Measurements from ENCODE around the gene CDKN1A. TPM values are rescaled to one million over a fixed set of nuclear protein-coding genes. Genes with fewer than 3 reads are reported as not detected.
A peak's percentile ranks its signal among the peaks of the same experiment; 100 is the strongest.

Gene CDKN1A
- polyA plus RNA-seq, 3 donors = 117 to 1,223 (median 144) TPM

DNA sequence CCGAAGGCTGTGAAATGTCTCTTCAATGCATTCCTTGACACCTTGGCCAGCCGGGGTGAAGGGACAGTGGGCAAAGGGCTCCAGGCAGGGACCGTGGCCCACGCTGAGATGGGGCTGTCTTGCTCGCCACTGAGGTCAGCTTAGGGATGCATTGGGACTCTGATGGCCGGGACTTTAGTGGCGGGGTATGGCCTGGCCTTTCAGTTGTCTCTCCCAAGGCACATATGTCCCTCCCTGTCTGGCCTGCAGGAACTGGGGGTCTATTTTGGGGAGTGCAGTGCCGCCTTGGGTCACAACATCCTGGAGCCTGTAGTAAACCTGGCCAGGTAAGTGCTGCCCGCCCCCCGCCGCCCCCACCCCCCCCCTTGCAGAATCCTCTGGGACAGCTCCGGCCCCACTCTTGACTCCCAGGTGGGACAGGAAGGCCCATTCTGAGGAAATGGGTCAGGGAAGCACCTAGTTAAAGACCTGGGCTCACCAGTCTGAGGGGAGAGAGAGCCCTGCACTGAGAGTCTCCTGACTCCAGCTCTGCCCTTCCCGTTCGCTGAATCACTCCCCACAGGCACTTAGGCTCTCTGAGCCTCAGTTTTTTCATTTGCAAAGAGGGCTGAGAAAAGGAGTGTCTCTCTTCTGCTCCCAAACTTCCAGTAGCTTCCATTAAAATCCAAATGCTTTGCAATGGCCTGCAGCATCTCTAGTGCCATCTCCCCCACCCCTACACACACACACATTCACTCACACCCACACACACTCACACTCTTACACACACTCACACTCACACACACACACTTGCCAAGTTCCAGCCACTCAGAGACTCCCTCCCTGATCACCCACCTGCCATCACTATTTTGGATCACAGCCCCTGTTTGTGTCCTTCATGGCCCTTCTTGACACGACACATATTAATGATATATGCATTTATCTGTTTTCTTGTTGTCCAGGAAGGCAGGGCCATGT, 52.2 kb downstream of the CDKN1A start:
- intact Hi-C loops (cut with micrococcal nuclease) = no loop called here
- Histone ChIP-seq H3K9ac (ENCODE audit: insufficient read depth, low read length, poor library complexity, severe bottlenecking) (no peak overlapping the region), H4K20me1 (ENCODE audit: insufficient read depth, low read length) (no peaks in the 10 kb centered on the region), H3K4me3 (replicated peaks in 1 of 3; ENCODE audit: low read depth in 2 of 3, low read length in 3 of 3) (no peak overlapping the region), H3K79me2 (ENCODE audit: insufficient read depth, low read length) (peaks cover 10% of the 10 kb centered on the region), H3K27ac (ENCODE audit: low read depth in 1 of 2, low read length in 2 of 2) (no peak overlapping the region), H2AFZ (ENCODE audit: insufficient read depth, low read depth, low read length, poor library complexity, severe bottlenecking) (no peak overlapping the region), H3K27me3 (ENCODE audit: control insufficient read depth in 2 of 2, insufficient read depth in 2 of 2, low read length in 2 of 2) (no peaks in the 10 kb centered on the region), H3K4me1 (ENCODE audit: control insufficient read depth in 1 of 2, insufficient read depth in 2 of 2, low read length in 2 of 2) (peaks cover 40 to 46% of the 10 kb centered on the region in 2 donors), H3K4me2 (replicated peaks; ENCODE audit: extremely low read depth, low read length, poor library complexity, severe bottlenecking) (no peak overlapping the region), H3K36me3 (replicated peaks in 1 of 2; ENCODE audit: control insufficient read depth in 1 of 2, insufficient read depth in 2 of 2, low read length in 2 of 2) (peaks cover 33 to 50% of the 10 kb centered on the region in 2 donors), H3K9me3 (replicated peaks in 1 of 2; ENCODE audit: control insufficient read depth in 1 of 2, insufficient read depth in 1 of 2, low read length in 2 of 2) (peaks cover 0 to 4% of the 10 kb centered on the region in 2 donors)
- Mint-ChIP-seq H3K27me3 (ENCODE audit: low read depth in 3 of 3) (peaks cover 0 to 6% (median 3%) of the 10 kb centered on the region in 3 donors), H3K4me3 (no peak overlapping the region), H3K4me1 (peaks cover 59% of the 10 kb centered on the region), H3K27ac (peak overlapping the region in 3 of 7 donors; percentile 12 to 47 (median 42)), H3K9me3 (peaks cover 2 to 4% (median 3%) of the 10 kb centered on the region in 7 donors), H3K36me3 (peaks cover 38 to 79% of the 10 kb centered on the region in 2 donors)
- TF ChIP-seq, protein P1, sequence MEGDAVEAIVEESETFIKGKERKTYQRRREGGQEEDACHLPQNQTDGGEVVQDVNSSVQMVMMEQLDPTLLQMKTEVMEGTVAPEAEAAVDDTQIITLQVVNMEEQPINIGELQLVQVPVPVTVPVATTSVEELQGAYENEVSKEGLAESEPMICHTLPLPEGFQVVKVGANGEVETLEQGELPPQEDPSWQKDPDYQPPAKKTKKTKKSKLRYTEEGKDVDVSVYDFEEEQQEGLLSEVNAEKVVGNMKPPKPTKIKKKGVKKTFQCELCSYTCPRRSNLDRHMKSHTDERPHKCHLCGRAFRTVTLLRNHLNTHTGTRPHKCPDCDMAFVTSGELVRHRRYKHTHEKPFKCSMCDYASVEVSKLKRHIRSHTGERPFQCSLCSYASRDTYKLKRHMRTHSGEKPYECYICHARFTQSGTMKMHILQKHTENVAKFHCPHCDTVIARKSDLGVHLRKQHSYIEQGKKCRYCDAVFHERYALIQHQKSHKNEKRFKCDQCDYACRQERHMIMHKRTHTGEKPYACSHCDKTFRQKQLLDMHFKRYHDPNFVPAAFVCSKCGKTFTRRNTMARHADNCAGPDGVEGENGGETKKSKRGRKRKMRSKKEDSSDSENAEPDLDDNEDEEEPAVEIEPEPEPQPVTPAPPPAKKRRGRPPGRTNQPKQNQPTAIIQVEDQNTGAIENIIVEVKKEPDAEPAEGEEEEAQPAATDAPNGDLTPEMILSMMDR (IDR thresholded peaks at IDR 0.05) = no peak
- DNase-seq = no peak
- 98% methylated on average over 7 of the region's 15 CpGs for WGBS (ENCODE audit: insufficient coverage)

DNA sequence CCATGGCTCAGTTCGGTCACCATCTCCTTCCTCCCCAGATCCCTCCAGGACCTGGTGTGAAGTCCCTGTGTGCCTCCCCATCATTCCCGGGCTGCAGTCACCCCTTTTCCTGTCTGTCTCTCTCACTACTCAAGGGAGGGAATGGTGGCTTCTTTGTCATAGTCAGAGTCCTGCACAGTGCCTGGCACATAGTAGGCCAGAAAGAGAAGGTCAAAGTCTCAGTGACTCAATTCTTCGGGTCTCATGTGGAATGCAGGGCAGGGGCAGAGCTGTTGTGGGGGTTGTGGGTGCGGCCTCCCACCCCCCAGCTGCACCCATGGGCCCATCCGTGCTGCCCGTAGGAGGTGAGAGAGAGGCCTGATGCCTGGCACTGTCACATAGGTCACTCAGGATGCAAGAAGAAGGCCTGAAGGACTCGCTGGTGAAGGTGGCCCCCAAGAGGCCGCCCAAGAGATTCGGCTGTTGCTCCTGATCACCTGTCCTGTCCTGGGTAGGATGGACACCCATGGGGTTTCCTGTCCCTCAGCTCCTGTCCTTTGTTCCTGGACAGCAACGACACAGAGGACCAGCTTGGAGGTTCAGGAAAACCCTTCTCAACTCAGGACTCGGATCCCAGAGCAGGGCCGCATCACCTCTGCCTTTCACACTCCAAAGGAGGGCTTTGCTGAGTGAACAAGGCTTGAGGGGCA, 53.3 kb downstream of the CDKN1A start:
- WGBS (ENCODE audit: insufficient coverage) = 97% methylated on average over 7 of the region's 12 CpGs
- H2AFZ ChIP-seq (ENCODE audit: insufficient read depth, low read depth, low read length, poor library complexity, severe bottlenecking) = no peak overlapping the region
- peak overlapping the region in 1 of 2 donors; percentile 21 for H3K27ac ChIP-seq (ENCODE audit: low read depth in 1 of 2, low read length in 2 of 2)
- H3K9me3 ChIP-seq (replicated peaks in 1 of 2; ENCODE audit: control insufficient read depth in 1 of 2, insufficient read depth in 1 of 2, low read length in 2 of 2) = peaks cover 0 to 4% of the 10 kb centered on the region in 2 donors
- peaks cover 28 to 44% of the 10 kb centered on the region in 2 donors for H3K36me3 ChIP-seq (replicated peaks in 1 of 2; ENCODE audit: control insufficient read depth in 1 of 2, insufficient read depth in 2 of 2, low read length in 2 of 2)
- H3K27me3 ChIP-seq (ENCODE audit: control insufficient read depth in 2 of 2, insufficient read depth in 2 of 2, low read length in 2 of 2) = no peaks in the 10 kb centered on the region
- H3K27ac Mint-ChIP-seq = peak overlapping the region in 2 of 7 donors; percentile 7 to 16
- H4K20me1 ChIP-seq (ENCODE audit: insufficient read depth, low read length) = no peaks in the 10 kb centered on the region
- H3K4me3 Mint-ChIP-seq = no peak overlapping the region
- TF ChIP-seq, protein P1 (IDR thresholded peaks at IDR 0.05) = no peak
- peaks cover 52% of the 10 kb centered on the region for H3K4me1 Mint-ChIP-seq
- no peak for DNase-seq
- H3K36me3 Mint-ChIP-seq = peaks cover 36 to 69% of the 10 kb centered on the region in 2 donors
- peaks cover 3% of the 10 kb centered on the region for H3K79me2 ChIP-seq (ENCODE audit: insufficient read depth, low read length)
- H3K4me2 ChIP-seq (replicated peaks; ENCODE audit: extremely low read depth, low read length, poor library complexity, severe bottlenecking) = no peak overlapping the region
- H3K4me3 ChIP-seq (replicated peaks in 1 of 3; ENCODE audit: low read depth in 2 of 3, low read length in 3 of 3) = no peak overlapping the region
- no peak overlapping the region for H3K9ac ChIP-seq (ENCODE audit: insufficient read depth, low read length, poor library complexity, severe bottlenecking)
- peaks cover 0 to 6% (median 3%) of the 10 kb centered on the region in 3 donors for H3K27me3 Mint-ChIP-seq (ENCODE audit: low read depth in 3 of 3)
- H3K9me3 Mint-ChIP-seq = peaks cover 2 to 4% (median 3%) of the 10 kb centered on the region in 7 donors
- intact Hi-C loops (cut with micrococcal nuclease) = no loop called here
- peaks cover 45 to 49% of the 10 kb centered on the region in 2 donors for H3K4me1 ChIP-seq (ENCODE audit: control insufficient read depth in 1 of 2, insufficient read depth in 2 of 2, low read length in 2 of 2)

Measured in CD14-positive monocyte (primary cell).